Measurements from ENCODE around the gene CTIF.

The CTIF gene

GRCh38 chr18:48905513-48905912, 366.7 kb downstream of the CTIF start:
- no peak for DNase-seq (ENCODE audit: low read depth)

- no peak for DNase-seq (ENCODE audit: low read depth)
Observed at GRCh38 chr18:48908916-48909315, 370.1 kb downstream of the CTIF start.

DNA sequence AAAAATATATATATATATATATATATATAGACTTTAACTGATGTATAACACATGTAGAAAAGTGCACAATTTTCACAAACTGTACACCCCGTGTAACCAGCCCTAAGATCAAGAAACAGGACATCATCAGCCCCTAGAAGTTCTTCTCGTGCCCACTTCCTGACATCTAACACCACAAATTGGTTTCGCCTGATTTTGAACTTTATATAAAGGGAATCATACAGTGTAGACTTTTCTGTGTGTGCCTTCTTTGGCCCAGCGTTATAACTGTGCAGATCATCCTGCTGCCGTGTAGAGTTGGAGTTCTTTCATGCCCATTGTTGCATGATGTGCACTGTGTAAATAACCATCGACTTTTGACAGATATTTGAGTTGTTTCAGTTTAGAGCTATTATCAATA, 370.9 kb downstream of the CTIF start:
- no peak for DNase-seq (ENCODE audit: low read depth)

DNA sequence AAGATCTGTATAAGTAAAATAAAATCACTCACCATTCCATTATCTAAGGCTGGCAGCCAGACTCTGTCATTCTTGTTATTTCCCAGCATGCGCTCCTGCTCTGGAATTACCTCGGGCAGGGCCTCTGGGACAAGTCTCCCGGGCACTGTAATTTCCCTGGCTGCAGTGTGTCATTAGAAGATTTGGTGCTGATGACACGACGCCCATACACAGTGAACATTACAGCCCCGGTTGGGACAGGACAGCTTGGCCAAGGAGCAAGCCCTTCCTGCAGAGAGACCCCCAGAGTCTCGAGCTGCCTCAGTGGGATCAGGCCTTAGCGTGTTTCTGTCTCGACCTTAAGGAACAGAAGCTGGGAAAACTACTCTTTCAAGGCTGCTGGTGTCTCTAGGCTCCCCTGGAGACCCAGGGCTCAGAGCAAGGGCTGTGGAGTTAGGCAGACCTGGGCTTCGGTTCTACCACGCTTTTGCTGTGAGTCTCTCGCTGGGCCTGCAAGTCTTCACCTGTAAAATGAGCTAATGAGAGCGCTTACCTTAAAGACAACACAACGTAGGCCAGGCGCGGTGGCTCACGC, 372.2 kb downstream of the CTIF start:
- no peak for DNase-seq (ENCODE audit: low read depth)

Measured in stimulated activated CD8-positive, alpha-beta memory T cell treated with anti-CD3 and anti-CD28 coated beads, Interleukin-15, amount 100 ng/mL, for 24 hours (primary cell).